Activated T-helper 2 cell treated with anti-CD3 and anti-CD28 coated beads, Interferon-gamma antibody, Interleukin-2, Interleukin-4, amounts not matched to agents 10 μg/mL and 5 μg/mL and 100 μg/mL, durations not matched to agents 14 hours and 24 hours and 36 hours (primary cell): ENCODE data around the gene TTC39A. TPM values are rescaled to one million over a fixed set of nuclear protein-coding genes. Genes with fewer than 3 reads are reported as not detected.

Experiments used
- DNase-seq: peaks from one replicate; pipeline ENCODE4 v3.0.0; 2021; ENCODE audit warnings: low spot score
- H3K27ac Mint-ChIP-seq: one replicate; pipeline ENCODE4 v1.8.0; 2021; ENCODE audit warnings: mixed read lengths
- H3K27me3 Mint-ChIP-seq: one replicate; pipeline ENCODE4 v1.8.0; 2021; ENCODE audit warnings: low read depth, mixed read lengths
- H3K36me3 Mint-ChIP-seq: one replicate; pipeline ENCODE4 v1.8.0; 2021; ENCODE audit warnings: low read depth, mixed read lengths
- H3K4me1 Mint-ChIP-seq: one replicate; pipeline ENCODE4 v1.8.0; 2021; ENCODE audit warnings: low read depth, mixed read lengths
- H3K4me3 Mint-ChIP-seq: one replicate; pipeline ENCODE4 v1.8.0; 2021; ENCODE audit warnings: low read depth, mild to moderate bottlenecking, moderate library complexity, mixed read lengths
- H3K9me3 Mint-ChIP-seq: one replicate; pipeline ENCODE4 v1.8.0; 2021; ENCODE audit warnings: mixed read lengths
- intact Hi-C: fragments of 100-400 bp; cut with micrococcal nuclease; formaldehyde crosslinking; loops from one replicate; pipeline ENCODE4 v1.15.1; 2023
- total RNA-seq: library from RNA; stranded (reverse); gene quantifications from 2 replicates; pipeline ENCODE4 v1.2.3, GENCODE V29; 2022

The TTC39A gene
- total RNA-seq, 1 donor from 2014 or later = 0.41 TPM

DNA sequence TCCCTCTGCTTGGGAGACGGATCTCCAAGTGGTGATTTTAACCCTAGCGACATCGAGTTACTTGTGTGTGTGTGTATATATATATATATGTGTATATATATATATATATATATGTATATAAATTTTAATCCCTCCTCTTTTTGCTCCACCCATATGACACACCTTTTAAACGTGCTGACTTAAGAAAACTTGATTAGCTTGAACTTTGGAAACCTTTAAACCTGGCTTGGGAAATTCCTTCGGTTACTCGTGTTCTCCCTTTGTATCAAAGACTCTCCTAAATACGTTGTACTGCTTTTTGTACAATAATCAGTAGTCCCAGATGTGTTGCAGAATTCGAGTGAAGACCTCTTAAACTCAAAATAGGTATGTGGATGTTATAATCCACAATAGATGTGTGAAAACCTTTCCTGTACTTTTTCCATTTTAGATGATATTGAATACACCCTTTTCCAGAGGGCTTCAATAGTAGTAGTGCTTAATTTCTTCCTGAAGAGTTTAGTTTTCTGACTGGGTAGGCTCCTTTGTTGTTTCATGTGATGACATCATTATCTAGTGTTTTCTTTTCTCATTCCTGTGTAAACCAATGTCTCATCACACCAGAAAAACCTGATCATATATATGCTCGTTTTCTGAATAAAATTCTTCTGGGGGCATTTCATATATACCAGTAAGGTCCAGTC is 92.9 kb downstream of the TTC39A start:
- intact Hi-C loops = no loop called here
- peaks cover 41% of the 10 kb centered on the region for H3K4me1 Mint-ChIP-seq
- H3K4me3 Mint-ChIP-seq = no peak overlapping the region
- H3K27ac Mint-ChIP-seq = no peak overlapping the region
- no peaks in the 10 kb centered on the region for H3K9me3 Mint-ChIP-seq
- no peaks in the 10 kb centered on the region for H3K27me3 Mint-ChIP-seq
- peaks cover 17% of the 10 kb centered on the region for H3K36me3 Mint-ChIP-seq
- DNase-seq = no peak

Other genes with a start within 250 kb of the TTC39A start
- gene C1orf185, start 228.3 kb downstream of the TTC39A start, total RNA-seq = not detected in 2 replicates
- gene RNF11, start 94.3 kb downstream of the TTC39A start, total RNA-seq = 64.8 and 65.6 TPM in 2 replicates
- 50.1 and 54.1 TPM in 2 replicates for gene EPS15, start 188.7 kb upstream of the TTC39A start, total RNA-seq